T-helper 9 cell (primary cell): ENCODE data around the gene PRM3.

Source experiments
- DNase-seq: peaks from one replicate; pipeline ENCODE4 v3.0.0-alpha.2; 2020

The PRM3 gene

GRCh38 chr16:11280616-11281522, 7.4 kb upstream of the PRM3 start, which contains the start of gene PRM1:
Gene PRM1, minus strand, starts transcription at chr16:11281330. Its CDS starts 92 bp downstream, at chr16:11281238.
- DNase-seq: no peak

GRCh38 chr16:11278681-11279628, 5.5 kb upstream of the PRM3 start:
- DNase-seq: no peak

GRCh38 chr16:11277607-11278337, 4.3 kb upstream of the PRM3 start:
- DNase-seq: no peak

DNA sequence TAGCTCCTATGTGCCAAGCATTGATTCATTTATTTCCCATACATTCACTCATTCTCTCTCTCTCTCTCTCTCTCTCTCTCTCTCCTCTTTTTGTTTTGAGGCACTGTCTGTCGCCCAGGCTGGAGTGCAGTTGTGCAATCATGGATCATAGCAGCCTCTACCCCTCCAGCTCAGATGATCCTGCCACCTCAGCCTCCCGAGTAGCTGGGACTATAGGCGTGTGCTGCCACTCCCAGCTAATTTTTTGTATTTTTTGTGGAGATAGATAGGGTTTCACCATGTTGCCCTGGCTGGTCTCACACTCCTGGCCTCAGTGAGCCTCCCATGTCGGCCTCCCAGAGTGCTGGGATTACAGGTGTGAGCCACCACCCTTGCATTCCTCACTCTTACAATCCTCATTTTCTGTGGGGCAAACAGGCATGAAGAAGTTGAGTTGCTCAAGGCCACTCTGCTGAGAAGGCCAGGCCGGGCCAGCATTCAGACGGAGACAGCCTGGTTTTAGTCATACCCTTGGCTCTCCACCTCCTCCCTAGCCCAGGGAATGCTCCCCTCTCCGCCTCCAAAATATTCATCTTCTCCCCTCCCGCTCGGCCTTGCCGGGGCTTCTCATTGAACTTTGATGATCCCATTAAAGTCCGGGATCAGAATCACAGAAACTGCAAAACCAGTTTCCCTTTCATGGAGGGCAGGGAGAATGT, 3.6 kb upstream of the PRM3 start:
- no peak for DNase-seq

GRCh38 chr16:11276143-11276895, 2.9 kb upstream of the PRM3 start, which contains the start of gene PRM2:
Gene PRM2, minus strand, starts transcription at chr16:11276480. Its CDS starts 110 bp downstream, at chr16:11276370.
- DNase-seq: no peak

DNA sequence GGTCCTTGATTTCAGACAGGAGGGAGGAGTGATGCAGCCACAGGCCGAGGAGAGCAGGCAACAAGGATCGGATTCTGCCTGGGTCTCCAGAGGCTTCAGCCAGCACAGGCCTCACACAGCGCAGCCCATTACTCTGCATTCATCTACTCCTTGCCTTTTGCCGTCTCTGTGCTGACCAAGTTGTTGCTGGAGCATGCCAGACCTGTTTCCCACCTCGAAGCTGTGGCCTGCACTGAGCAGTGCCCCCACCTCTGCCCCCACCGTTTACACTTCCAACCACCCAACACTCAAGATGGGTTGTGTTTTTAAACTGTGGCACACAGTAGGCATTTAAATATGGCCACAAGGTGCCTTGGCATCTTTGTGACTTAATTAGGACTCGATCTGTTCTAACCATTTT, 1.5 kb upstream of the PRM3 start:
- DNase-seq: no peak

DNA sequence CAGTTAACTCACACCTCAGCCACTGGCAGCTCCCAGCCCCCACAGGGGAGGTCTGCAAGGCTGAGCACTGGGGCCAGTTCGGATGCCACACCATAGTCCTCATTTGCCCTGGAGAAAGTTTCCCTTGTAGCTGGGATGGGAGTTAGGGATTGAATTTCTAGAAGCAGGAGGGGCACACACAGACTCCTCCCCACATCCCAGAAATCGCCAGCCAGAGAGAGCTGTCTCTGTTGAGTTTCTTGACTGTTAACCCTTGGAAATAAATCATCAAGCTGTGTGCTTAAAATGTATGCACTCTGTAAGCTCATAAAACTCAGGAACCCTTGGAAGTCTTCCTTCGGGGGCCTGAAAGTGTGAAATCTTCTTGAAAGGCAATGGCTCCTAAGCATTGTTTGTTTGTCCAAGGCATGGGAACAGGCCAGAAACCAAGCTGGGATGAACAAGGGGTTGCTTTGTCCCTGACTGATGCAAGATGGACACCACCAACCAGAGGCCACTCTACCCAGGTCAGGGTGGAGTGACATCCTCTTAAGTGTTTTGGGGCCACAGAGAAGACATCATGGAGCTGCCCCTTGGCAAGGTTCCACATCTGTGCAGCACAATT, 394 bp upstream of the PRM3 start:
- DNase-seq: no peak

- DNase-seq: no peak
These were observed 945 bp downstream of the PRM3 start for GRCh38 chr16:11272484-11272883.

DNA sequence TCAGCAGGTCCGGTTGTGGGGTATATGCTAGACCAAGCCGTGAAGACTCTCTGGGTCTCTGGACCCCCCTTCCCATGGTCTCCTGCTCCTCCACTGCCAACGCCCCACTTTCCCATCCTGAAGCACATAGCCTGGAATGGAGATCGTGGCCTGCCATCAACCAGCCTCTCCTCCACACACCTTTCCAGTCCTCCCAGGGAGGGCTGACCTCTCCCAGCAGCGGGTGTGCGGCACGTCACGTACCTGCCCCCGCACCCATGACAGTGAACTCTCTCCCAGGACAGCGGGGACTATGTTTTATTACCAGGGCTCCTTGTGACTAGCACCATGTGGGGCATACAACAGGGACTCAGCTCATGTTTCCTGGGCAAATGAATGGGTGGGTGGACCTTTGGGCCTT, 1.8 kb downstream of the PRM3 start:
- DNase-seq: no peak

DNA sequence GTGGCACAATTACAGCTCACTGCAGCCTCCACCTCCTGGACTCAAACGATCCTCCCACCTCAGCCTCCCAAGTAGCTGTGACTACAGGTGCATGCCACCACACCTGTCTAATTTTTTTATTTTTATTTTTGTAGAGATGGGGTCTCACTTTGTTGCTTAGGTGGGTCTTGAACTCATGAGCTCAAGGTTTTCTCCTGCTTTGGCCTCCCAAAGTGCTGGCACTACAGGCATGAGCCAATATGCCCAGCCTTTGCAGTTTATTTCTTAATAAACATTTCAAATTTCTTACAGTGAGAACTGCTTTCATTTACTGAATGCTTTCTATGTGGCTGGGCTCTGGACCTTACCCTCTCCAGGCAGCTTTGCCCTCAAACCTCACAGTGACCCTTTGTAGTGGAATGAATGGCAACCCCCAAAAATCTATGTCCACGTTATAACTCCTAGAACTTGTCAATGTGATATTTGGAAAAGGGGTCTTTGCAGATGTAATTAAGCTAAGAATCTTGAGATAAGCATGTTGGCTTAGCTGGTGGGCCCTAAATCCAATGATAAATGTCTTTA, 2.7 kb downstream of the PRM3 start:
- no peak for DNase-seq

GRCh38 chr16:11268921-11269375, 4.5 kb downstream of the PRM3 start, which contains the start of gene TNP2:
Gene TNP2, minus strand, starts transcription at chr16:11269325. Its CDS starts 63 bp downstream, at chr16:11269262.
- DNase-seq: no peak

DNA sequence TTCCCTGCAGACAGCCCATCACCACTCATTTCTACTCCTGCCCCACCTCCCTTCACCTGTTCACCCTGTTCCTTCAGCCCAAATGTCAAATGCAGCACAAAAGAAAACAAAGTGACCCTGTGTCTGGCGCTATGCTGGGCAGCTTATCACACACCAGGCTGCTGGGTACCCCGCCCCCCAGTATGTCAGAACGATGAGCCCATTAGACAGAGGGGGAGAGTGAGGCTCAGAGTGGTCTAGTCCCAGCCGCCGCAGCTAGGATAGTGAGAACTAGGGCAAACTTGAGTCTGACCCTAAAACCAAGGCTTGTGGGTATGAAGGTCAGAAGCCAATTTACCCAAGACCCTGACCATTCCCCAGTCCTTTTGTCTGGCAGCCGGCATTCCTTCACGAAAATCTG, 8.3 kb downstream of the PRM3 start:
- no peak for DNase-seq

GRCh38 chr16:11264155-11264832, 9.1 kb downstream of the PRM3 start:
- no peak for DNase-seq

DNA sequence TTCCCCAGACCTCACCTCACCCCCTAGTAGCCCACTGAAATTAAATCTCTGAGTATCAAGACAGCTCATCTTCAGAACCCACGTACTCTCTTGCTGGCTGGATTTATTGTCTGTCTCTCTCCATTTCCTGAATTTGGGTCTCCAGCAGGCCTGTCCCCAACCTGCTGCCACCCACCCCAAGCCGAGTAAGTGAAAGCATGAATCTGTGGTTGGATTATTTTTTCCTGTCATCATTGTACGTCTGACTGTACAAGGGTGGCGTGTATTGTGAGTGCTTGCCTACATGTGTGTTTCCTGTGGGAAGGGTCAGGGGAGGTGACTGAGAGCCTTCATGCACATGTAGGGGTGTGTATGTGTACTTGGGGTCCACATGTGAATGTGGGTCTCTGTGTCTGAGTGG, 9.7 kb downstream of the PRM3 start:
- no peak for DNase-seq

DNA sequence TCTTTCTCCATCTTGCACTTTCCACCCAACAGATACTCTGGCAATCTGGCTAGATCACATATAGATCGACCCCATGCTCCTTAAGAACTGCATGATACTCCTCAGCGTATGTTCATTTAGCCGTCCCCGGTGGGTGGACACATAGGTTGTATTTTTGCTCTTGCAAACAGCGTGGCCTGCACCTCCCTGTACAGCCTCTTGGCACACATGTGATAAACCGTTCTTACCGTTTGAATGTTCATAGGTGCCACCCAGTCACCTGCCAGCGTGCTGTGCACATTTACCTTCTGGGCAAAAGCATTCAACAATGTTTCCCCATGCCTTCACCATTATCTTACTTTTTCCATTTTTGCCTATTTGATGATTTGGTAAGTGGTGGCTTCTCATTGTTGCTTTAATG, 10.5 kb downstream of the PRM3 start:
- DNase-seq: no peak

- DNase-seq: no peak
These were observed 12.8 kb downstream of the PRM3 start for GRCh38 chr16:11260596-11260966.

- no peak for DNase-seq
These were observed 13.5 kb downstream of the PRM3 start for GRCh38 chr16:11259655-11260595.
